ENCODE data around the gene PDXDC1.
"Not testable (repeated sequence)": the region's sequence is repeated elsewhere in the genome, so short reads cannot be mapped to it uniquely, and the experiment has no call there.

GRCh38 chr16:15025234-15025951, 50.6 kb downstream of the PDXDC1 start:
- TF ChIP-seq CTCF, POLR2A (IDR thresholded peaks at IDR 0.05): not testable (repeated sequence)

Data from gastroesophageal sphincter (tissue), 3 donors.